HG03460 (cell line): ENCODE measurements around the gene HOXC5.

ENCODE experiments used
- ATAC-seq: cut with Tn5 transposase; IDR thresholded peaks from one replicate; pipeline ENCODE4 v1.9.1; 2021; ENCODE audit not compliant: unreplicated experiment

HOXC5 gene

GRCh38 chr12:54032627-54033100 lies at the start of gene HOXC5:
HOXC5 (plus strand) TSS chr12:54033050; CDS start chr12:54033123, 73 bp downstream.
- ATAC-seq = no peak

- no peak for ATAC-seq
These were observed 49.3 kb upstream of the HOXC5 start for GRCh38 chr12:53983568-53983949.

DNA sequence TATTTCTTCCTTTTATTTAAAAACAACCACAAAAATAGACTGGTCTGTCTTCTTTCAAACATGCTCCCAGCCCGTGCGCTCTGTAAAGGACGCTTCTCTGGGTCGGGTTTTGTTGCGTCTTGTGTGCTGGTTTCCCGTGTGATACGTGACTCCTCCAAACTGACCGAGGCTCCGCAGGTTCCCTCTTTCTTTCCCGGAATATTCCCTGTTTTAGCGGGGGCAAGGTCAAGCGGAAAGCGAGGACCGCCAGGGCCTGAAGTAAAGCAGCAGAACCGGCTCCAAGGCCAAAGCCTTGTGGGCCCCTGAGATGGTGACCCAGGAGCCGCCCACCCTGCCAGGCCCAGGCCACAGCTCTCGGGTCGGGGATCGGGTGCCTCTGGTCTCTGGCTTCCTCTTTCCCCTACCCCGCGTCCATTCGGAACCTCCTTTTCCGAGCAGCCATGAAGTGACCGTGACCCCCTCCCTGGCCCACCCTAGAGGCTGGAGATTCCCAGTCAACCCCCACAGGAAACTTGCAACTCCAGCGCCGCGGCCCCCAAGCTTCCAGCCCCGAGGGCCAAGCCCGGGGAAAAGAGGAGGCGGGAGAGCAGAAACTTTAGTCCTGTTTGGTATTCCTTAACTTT lies 48.8 kb upstream of the HOXC5 start:
- ATAC-seq = no peak

- ATAC-seq = no peak
These were observed 47.8 kb upstream of the HOXC5 start, which contains the start of gene HOXC10 for GRCh38 chr12:53984901-53985691. HOXC10 (plus strand) TSS chr12:53985146; CDS start chr12:53985260, 114 bp downstream.

GRCh38 chr12:53985692-53985993 lies 47.2 kb upstream of the HOXC5 start:
- no peak for ATAC-seq

DNA sequence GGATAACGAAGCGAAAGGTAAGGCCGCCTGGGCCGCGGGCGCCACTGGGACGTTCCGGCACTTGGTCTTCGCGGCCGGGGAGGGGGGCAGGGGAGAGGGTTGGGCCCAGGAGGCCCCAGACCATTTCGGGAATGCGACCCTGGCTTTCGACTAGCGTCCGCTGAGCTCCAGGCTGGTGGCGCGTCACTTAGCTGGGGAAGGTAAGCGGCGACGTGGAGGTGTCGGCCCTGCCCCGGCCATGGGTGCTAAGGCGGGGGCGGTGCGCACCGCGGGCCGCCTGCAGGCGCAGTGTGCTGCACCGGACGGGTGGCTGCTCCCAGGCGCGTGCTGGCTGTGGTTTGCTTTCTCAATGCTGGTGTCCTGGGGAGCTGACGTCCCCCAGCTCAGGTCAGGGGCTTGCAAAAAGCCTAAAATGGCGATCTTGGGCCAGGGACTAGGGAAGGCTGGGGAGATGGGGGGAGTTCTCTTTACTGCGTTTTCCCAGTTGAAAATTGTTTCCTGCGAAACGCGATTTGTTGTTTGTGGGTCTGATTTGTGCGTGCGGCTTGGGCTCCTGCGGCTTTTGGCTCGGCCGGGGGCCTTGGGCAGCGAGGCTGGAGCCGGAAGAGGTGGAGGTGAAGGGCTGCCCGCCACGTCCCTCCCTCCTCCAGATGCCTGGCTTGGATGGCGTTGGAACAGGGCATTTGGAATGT lies 46.7 kb upstream of the HOXC5 start:
- no peak for ATAC-seq

GRCh38 chr12:53986686-53987483 lies 46.0 kb upstream of the HOXC5 start:
- ATAC-seq = no peak

- ATAC-seq = no peak
These were observed 45.0 kb upstream of the HOXC5 start for GRCh38 chr12:53987787-53988230.

- ATAC-seq = no peak
These were observed 44.2 kb upstream of the HOXC5 start for GRCh38 chr12:53988541-53989226.

GRCh38 chr12:53989227-53990113 lies 43.4 kb upstream of the HOXC5 start:
- no peak for ATAC-seq

GRCh38 chr12:53990311-53991076 lies 42.4 kb upstream of the HOXC5 start:
- ATAC-seq = no peak

DNA sequence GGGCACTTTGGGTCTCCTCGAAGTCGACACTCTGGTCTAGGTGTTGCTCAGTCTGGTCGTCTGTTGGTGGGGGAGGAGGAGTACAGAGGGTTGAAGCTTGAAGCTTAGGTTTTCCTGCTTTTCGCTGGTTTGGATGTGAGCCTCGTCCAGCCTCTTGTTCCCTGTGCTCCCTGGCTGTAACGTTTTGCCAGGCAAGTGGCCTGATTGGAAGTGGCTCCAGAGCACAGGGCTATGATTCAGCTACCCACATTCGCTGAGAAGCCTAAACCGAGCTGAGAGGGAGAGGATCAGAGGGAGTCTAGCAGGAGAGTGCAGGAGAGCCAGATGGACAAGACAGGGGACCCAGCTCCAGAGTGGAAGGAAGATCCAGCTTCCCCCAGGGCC lies 41.8 kb upstream of the HOXC5 start:
- no peak for ATAC-seq

- no peak for ATAC-seq
These were observed 40.4 kb upstream of the HOXC5 start for GRCh38 chr12:53992377-53992889.

DNA sequence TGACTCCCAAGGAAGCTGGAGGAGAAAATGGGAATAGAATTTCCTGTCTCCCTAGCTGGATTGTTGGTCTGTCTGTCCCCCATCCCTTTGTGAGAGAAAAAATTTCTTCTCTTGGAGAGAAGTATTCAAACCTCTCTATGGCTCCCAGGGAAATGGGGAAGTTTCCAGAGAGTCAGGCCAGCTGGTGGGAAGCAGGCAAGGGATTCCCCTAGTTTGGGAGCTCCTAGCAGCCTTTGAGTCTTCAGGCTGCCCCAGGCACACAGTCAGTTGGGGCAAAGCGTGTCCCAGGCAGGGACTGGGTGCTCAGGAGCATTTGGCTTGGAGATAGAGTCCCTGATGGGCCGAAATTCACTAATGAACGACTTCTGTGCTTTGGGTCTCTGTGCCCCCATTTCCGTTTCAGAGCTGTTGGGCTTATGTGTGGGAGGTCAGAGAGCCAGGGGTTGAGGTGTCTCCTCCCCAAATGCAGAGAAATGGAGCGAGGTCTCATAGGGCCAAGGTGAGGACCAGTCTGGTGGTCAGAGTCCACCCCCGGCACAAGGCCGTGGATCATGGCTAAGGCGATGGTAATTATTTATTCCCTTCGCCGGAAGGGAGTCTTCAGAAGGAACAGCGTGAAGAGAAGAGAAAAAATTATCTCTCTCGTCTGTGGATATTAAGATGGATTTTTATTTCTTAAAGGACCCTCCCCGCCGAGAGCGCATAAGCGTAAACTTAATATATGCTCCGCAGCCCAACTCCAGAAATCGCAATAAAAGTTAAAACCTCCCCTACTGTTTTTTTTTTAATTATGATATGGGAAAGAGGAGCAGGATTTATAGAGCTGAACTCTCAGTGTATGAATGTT lies 39.5 kb upstream of the HOXC5 start:
- ATAC-seq = no peak

DNA sequence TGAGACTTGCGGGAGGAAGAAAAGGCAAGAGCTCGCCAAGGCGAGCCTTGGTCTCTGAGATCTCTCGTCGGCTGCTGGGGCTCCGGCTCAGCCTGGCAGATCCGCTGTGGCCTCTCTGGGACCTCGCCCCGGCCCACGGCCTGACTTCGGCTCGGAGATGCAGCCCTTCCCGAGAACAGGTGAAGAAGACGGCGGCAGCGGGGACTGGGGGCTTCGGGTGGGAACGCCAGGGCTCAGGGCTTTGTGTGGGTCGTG lies 38.9 kb upstream of the HOXC5 start:
- no peak for ATAC-seq

DNA sequence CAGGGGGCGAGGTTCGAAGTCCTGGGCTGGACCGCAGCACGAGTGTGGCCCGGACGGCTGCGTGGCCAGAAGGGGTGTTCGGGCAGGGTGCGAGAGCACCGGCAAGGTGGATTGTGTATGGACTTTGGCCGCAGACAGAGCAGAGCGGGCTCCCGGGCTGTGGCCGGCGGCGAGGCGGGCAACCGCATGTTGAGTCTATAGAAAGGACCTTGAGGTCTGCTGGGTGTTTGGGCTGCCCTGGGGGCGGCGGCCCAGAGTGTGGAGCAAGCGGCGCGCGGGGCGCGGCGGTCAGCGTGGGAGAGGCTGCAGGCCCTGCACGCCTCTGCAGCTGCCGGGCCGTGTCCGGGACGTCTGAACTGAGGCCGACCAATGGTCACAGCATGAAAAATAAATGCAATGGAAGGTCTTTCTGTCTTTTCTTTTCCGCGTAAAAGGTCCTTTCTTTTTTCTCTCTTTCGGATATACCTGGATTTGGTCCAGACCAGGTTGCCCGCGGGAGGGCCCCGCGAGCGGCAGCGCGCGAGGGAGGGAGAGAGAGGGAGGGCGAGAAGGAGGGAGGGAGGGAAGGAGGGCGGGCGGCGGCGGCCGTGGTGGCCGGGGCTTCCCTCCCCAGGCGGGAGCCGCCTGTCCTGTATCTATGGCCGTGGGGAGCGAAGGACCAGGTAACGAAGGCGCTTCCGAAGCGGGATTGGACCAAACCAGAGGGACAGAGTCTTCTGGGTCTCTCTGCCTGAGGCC lies 38.4 kb upstream of the HOXC5 start:
- no peak for ATAC-seq

GRCh38 chr12:53995002-53995377 lies 37.9 kb upstream of the HOXC5 start:
- no peak for ATAC-seq
